Activated CD4-positive, alpha-beta T cell treated with anti-CD3 and anti-CD28 coated beads for 48 hours (primary cell): ENCODE data around the gene AGAP3.

Experiments used
- DNase-seq: peaks from one replicate; pipeline ENCODE4 v3.0.0-alpha.2; 2020

The AGAP3 gene

GRCh38 chr7:151124899-151125399, 38.7 kb downstream of the AGAP3 start:
- DNase-seq, result no peak

GRCh38 chr7:151125470-151125845, 39.2 kb downstream of the AGAP3 start:
- DNase-seq, result no peak

DNA sequence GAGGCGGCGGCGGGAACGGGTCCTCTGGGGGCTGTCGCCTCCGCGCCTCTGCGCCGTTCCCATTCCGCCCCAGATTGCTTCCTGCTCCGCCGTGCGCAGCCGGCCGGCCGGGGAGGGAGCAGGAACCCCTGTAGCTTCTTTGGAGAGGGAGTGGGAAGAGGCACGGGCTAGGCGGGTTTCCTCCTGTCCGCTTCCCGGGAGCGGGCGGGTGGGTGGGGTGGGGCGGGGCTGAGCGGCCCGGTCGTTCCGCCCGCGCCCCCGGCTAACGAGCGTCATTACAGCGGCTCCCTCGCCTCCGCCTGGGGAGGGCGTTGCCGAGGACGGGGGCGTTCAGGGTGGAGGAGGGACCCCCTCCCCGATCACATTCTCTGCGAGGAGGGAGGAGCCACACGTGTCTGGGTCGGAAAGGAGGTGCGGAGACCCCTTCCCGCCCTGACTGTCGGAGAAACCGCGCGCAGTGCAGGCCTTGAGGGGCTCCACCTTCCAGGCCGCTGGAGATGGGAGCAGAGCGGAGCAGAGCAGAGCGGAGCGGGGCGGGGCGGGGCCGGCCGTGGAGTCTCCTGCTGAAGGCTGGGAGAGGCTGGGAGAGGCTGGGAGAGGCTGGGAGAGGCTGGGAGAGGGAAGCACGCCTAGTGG, 39.7 kb downstream of the AGAP3 start:
- no peak for DNase-seq

- DNase-seq, result no peak
These were observed 40.3 kb downstream of the AGAP3 start for GRCh38 chr7:151126491-151127137.

DNA sequence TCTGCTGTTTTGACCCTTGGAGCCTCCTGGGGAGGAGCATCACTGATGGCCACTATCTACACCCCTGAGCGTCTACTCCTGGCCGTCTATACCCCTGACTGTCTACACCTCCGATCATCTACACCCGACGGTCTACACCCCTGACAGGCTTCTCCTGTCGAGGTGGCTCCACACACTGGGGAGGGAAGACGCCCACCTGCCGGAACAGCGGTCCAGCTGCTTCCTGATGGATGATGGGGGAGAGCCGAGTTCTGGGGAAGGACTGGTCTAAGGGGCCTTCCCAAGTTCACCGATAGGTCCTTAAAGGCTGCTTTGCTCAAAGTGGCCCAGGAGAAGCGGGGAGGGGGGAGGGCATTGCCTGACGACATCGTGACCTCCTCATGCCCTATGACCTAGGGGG, 41.9 kb downstream of the AGAP3 start:
- DNase-seq, result no peak

- DNase-seq, result no peak
These were observed 42.4 kb downstream of the AGAP3 start for GRCh38 chr7:151128716-151129115.

DNA sequence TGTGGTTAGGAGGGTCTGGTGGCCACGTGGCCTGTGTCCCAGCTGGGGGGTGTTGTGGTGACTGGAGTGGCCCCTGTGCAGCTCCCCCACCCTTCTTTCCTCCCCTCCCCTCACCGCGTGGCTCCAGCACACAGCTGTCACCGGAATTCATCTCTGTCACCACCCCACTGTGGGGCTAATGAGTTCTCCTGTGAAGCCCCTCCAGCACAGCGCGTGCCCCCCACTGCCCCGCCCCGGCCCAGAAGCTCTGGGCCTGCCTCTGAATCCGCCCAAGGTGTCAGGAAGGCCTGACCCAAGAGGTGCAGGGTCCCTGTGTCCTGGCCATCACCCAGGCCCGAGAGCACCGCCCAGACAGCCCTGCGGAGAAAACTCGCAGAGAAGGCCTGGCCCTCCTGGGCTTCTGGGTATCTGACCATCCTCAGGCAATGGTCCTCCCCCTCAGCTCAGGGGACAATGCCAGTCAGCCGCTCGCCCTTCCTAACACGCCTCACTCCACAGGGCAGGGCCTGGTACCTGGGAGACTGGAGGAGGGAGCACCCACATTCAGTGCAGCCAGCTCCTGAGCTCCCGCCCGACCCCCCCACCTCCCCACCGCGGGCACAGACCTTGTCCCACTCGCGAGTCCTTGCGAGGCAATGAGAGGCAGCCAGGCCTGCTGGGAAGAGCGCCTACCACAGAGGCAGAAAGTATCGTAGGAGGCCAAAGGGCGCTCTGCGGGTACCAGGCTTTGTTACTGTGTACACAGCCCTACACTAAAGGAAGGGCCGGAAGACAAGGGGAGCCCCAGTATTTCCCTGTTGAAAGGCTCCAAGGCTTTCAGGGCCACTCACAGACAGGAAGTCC, 43.1 kb downstream of the AGAP3 start:
- no peak for DNase-seq

DNA sequence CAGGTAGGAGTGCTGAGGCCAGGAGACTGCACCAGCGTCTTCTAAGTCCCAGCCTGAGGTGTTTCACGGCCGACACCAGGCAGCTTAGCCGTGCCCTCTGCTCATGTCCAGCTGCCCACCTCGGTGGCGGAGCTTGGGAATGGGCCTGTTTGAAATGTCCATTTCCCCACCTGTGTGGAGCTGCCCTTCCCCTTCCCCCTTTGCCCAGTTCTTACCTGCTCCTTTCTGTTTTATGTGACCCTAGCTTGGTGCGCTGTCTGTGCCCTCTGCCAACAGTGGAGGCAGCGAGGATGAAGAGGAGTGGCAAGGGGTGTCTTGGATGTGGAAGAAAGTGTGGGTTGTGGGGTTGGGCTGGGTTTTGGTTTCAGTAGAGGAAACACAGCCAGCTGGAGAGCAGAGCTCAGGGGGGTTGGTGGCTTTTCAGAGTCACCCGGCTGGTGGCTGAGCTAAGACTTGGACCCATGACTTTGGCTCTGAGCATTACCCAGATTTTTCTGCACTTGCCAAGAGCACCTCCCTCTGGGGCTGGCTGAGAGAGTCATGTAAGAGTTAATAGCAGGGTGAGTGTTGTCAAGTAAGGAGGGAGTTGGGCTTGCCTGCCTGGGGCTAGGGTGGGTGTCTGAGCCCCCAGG, 43.8 kb downstream of the AGAP3 start:
- no peak for DNase-seq

DNA sequence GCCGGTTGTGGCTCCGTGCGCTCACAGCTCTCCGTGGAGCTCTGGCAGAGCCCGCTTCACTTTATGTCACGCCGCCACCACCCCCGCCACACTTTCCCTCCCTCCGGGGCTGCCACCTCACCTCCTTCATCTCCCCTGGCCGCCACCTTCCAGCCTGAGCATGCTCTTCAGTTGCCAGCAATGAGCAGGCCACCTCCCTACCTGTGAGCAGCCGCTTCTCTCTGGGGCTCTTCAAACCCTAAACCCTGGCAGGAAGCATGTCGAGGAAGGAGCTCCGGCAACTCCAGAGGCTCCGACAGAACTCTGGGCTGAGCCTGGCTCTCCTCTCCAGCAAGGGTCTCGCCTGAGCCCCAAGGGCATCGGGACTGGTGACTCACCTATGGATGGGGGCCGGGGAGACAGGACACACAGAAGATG, 44.5 kb downstream of the AGAP3 start:
- no peak for DNase-seq

DNA sequence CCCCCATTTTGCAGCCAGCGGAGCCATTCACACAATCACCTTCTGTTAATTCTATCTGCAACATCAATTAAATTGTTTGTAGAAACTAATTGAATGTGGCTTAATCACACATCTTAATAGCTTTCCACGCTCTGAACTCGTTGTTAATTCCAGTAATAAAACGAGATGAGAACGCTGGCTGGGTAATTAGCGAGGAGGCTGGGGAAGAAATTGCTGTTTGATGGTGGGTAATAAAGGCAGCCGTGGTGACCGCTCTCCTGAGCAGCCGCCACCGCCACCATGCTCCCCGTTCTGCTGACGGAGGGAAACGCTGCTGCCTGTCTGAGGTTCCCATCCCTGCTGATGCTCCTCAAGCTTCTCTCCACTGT, 44.9 kb downstream of the AGAP3 start:
- no peak for DNase-seq

- no peak for DNase-seq
These were observed 45.5 kb downstream of the AGAP3 start for GRCh38 chr7:151131592-151132293.

DNA sequence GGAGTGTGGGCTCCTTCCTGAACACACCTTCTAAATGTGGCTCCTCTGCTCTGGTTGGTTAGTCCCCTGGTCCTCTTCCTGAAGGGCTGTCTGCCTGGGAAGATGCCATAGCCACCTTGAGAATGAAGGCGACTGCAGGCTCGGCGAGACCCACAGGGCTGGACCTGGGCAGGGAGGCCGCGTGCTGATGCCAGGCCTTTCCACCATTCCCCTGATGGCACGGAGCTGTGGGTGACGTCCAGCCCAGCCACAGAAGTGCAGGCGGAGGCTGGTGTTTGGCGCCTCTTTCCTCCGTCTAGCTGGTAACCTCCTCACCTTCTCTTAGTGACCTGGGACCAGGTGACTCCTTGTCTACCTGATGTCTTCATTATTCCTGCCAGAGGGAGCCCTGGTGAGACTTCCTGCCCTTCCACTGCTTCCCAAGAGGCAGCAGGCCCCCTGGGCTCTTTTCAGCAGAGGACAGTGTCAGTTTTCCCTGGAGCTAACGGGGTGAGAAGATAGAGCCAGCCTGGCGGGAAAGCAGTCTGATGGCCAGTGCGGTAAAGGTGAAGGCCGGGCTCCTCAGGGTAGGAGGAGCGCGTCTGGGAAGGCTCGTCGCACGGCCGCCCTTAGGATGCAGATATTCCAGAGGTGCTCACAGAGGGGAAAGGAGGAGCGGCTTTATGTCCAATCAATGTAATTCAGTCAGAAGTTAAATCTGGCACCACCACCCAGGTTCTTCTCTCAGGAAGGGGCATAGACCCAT, 46.4 kb downstream of the AGAP3 start:
- DNase-seq, result no peak

GRCh38 chr7:151133266-151133985, 47.2 kb downstream of the AGAP3 start:
- no peak for DNase-seq

- DNase-seq, result no peak
These were observed 47.9 kb downstream of the AGAP3 start for GRCh38 chr7:151133986-151134742.

- DNase-seq, result no peak
These were observed 48.7 kb downstream of the AGAP3 start for GRCh38 chr7:151134743-151135524.

GRCh38 chr7:151135525-151135845, 49.2 kb downstream of the AGAP3 start:
- no peak for DNase-seq

GRCh38 chr7:151135866-151136843, 49.9 kb downstream of the AGAP3 start:
- no peak for DNase-seq

DNA sequence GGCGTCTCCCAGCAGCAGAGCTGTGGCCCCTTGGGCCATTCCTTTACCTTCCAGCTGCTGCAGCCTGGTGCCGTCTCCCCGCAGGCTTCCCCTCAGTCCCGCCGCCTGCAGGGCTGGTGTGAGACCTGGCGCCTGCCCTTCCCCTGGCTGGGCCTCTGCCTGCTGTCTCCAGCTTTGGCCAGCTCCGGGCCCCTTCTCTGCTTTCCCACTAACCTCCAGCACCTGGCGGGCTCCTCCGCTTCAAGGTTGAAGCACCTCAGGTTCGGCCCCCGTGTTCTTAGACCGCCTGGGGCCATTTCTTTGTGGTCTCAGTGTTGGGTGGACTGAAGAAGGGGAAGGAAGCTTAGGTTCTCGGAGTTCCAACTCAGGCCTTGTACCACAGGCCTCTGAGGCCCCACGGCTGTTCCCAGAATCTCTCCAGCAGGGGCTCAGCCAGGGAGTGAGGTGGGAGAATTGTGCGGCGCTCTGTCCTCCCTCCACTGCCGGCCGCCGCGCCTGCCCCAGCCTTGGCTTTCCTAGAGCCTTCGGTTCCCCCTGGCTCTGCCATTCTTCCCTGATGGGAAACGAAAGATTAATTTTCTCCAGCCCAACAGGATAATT, 50.9 kb downstream of the AGAP3 start:
- no peak for DNase-seq
